ENCODE results near the gene IFTAP.
A peak's percentile ranks its signal among the peaks of the same experiment; 100 is the strongest.
"Not testable (repeated sequence)": the region's sequence is repeated elsewhere in the genome, so short reads cannot be mapped to it uniquely, and the experiment has no call there.

The IFTAP gene

GRCh38 chr11:36594316-36594989 lies at the start of gene IFTAP:
Gene IFTAP, plus strand, starts transcription at chr11:36594502. Its CDS starts 15,602 bp downstream, at chr11:36610104.
- DNase-seq: peak; percentile 29

GRCh38 chr11:36550385-36551115 lies 43.8 kb upstream of the IFTAP start:
- DNase-seq: no peak

GRCh38 chr11:36557390-36557789 lies 36.9 kb upstream of the IFTAP start:
- not testable (repeated sequence) for DNase-seq

GRCh38 chr11:36557991-36558390 lies 36.3 kb upstream of the IFTAP start:
- no peak for DNase-seq

GRCh38 chr11:36558571-36559413 lies 35.5 kb upstream of the IFTAP start:
- DNase-seq: no peak

GRCh38 chr11:36564376-36565030 lies 29.8 kb upstream of the IFTAP start:
- DNase-seq: peak; percentile 18

GRCh38 chr11:36565031-36565610 lies 29.2 kb upstream of the IFTAP start:
- DNase-seq: no peak

GRCh38 chr11:36566407-36567053 lies 27.8 kb upstream of the IFTAP start:
- no peak for DNase-seq

- DNase-seq: no peak
Measured at GRCh38 chr11:36567694-36568093, 26.6 kb upstream of the IFTAP start, which contains the start of gene RAG1. Gene RAG1, plus strand, starts transcription at chr11:36568007. Its CDS starts 5,298 bp downstream, at chr11:36573305.

GRCh38 chr11:36569095-36569494 lies 25.2 kb upstream of the IFTAP start:
- no peak for DNase-seq

GRCh38 chr11:36574486-36574885 lies 19.8 kb upstream of the IFTAP start:
- no peak for DNase-seq

- no peak for DNase-seq
Measured at GRCh38 chr11:36577373-36577772, 16.9 kb upstream of the IFTAP start.

GRCh38 chr11:36577859-36578258 lies 16.4 kb upstream of the IFTAP start:
- no peak for DNase-seq

- no peak for DNase-seq
Measured at GRCh38 chr11:36578458-36578857, 15.8 kb upstream of the IFTAP start.

- no peak for DNase-seq
Measured at GRCh38 chr11:36581536-36581935, 12.8 kb upstream of the IFTAP start.

GRCh38 chr11:36583667-36584066 lies 10.6 kb upstream of the IFTAP start:
- DNase-seq: no peak

- DNase-seq: no peak
Measured at GRCh38 chr11:36586543-36586942, 7.8 kb upstream of the IFTAP start.

GRCh38 chr11:36588099-36588498 lies 6.2 kb upstream of the IFTAP start:
- no peak for DNase-seq

GRCh38 chr11:36590513-36590912 lies 3.8 kb upstream of the IFTAP start:
- no peak for DNase-seq

GRCh38 chr11:36591433-36591832 lies 2.9 kb upstream of the IFTAP start:
- DNase-seq: no peak

- DNase-seq: no peak
Measured at GRCh38 chr11:36596880-36597279, 2.6 kb downstream of the IFTAP start.

GRCh38 chr11:36598051-36598450 lies 3.7 kb downstream of the IFTAP start, which contains the start of gene RAG2:
Gene RAG2, minus strand, starts transcription at chr11:36598236. Its CDS starts 4,068 bp downstream, at chr11:36594168.
- DNase-seq: no peak

Measured in NCI-H1436 (cell line).